Tibial artery (tissue), 4 donors: Measurements from ENCODE around the gene PRRT4.

Experiments
- DNase-seq, 2 donors: peaks; one replicate each; pipeline ENCODE4 v3.0.0-alpha.2; 2019
- H3K27ac ChIP-seq, 2 donors: fragments of 200-600 bp; sonication (generic) in 1 of 2; 1 replicate in 1 of 2; 2 replicates in 1 of 2; pipeline ENCODE4 v1.5.1; 2018 to 2019; ENCODE audit warnings: mild to moderate bottlenecking in 1 of 2
- H3K27me3 ChIP-seq, 2 donors: fragments of 200-600 bp; sonication (generic) in 1 of 2; one replicate each; pipeline versions ENCODE4 v1.5.1 to v1.6.0; 2016 to 2019
- H3K36me3 ChIP-seq, 3 donors: fragments of 200-600 bp; sonication (generic) in 2 of 3; one replicate each; pipeline ENCODE4 v1.5.1; 2016 to 2019; ENCODE audit warnings: mild to moderate bottlenecking in 2 of 3
- H3K4me1 ChIP-seq, 4 donors: fragments of 200-600 bp; sonication (generic) in 2 of 4; 1 replicate in 3 of 4; 2 replicates in 1 of 4; pipeline ENCODE4 v1.5.1; 2016 to 2019
- H3K4me3 ChIP-seq, 2 donors: fragments of 200-600 bp; sonication (generic) in 1 of 2; 1 replicate in 1 of 2; 2 replicates in 1 of 2; pipeline ENCODE4 v1.5.1; 2018 to 2019; ENCODE audit warnings: mild to moderate bottlenecking in 2 of 2
- H3K9me3 ChIP-seq, 3 donors: fragments of 200-600 bp; sonication (generic) in 1 of 3; one replicate each; pipeline ENCODE4 v1.5.1; 2016 to 2019
- intact Hi-C: fragments of 100-400 bp; cut with DNase I; formaldehyde crosslinking; loops from one replicate; pipeline ENCODE4 v1.15.0; 2023; ENCODE audit warnings: low total_unique reads
- TF ChIP-seq, protein P1 (sequence below), 2 experiments: fragments of 200-600 bp in 1 of 2; fragments of 450-650 bp in 1 of 2; IDR thresholded peaks; one replicate each; pipeline ENCODE4 v1.5.1; 2017 to 2019; ENCODE audit warnings: antibody characterized with exemption in 2 of 2, mild to moderate bottlenecking in 1 of 2, moderate library complexity in 1 of 2

PRRT4 gene

GRCh38 chr7:128379900-128380479 lies 18.5 kb upstream of the PRRT4 start:
- H3K4me3 ChIP-seq = no peak overlapping the region

GRCh38 chr7:128378637-128379036 lies 17.1 kb upstream of the PRRT4 start:
- no peak for DNase-seq
- TF ChIP-seq, protein P1, sequence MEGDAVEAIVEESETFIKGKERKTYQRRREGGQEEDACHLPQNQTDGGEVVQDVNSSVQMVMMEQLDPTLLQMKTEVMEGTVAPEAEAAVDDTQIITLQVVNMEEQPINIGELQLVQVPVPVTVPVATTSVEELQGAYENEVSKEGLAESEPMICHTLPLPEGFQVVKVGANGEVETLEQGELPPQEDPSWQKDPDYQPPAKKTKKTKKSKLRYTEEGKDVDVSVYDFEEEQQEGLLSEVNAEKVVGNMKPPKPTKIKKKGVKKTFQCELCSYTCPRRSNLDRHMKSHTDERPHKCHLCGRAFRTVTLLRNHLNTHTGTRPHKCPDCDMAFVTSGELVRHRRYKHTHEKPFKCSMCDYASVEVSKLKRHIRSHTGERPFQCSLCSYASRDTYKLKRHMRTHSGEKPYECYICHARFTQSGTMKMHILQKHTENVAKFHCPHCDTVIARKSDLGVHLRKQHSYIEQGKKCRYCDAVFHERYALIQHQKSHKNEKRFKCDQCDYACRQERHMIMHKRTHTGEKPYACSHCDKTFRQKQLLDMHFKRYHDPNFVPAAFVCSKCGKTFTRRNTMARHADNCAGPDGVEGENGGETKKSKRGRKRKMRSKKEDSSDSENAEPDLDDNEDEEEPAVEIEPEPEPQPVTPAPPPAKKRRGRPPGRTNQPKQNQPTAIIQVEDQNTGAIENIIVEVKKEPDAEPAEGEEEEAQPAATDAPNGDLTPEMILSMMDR (IDR thresholded peaks at IDR 0.05) = no peak
- H3K36me3 ChIP-seq = no peaks in the 10 kb centered on the region
- peaks cover 0 to 11% of the 10 kb centered on the region in 2 donors for H3K27me3 ChIP-seq
- no peaks in the 10 kb centered on the region for H3K9me3 ChIP-seq
- no peak overlapping the region for H3K4me3 ChIP-seq
- H3K27ac ChIP-seq = no peak overlapping the region
- intact Hi-C loops = no loop called here
- H3K4me1 ChIP-seq = no peaks in the 10 kb centered on the region

More at GRCh38 chr7:128379900-128380479, 18.5 kb upstream of the PRRT4 start:
- DNase-seq = no peak
- Histone ChIP-seq H3K36me3 (no peaks in the 10 kb centered on the region), H3K27me3 (peaks cover 0 to 11% of the 10 kb centered on the region in 2 donors), H3K9me3 (no peaks in the 10 kb centered on the region), H3K27ac (no peak overlapping the region), H3K4me1 (no peaks in the 10 kb centered on the region)
- intact Hi-C loops = no loop called here
- TF ChIP-seq, protein P1 (IDR thresholded peaks at IDR 0.05) = no peak

DNA sequence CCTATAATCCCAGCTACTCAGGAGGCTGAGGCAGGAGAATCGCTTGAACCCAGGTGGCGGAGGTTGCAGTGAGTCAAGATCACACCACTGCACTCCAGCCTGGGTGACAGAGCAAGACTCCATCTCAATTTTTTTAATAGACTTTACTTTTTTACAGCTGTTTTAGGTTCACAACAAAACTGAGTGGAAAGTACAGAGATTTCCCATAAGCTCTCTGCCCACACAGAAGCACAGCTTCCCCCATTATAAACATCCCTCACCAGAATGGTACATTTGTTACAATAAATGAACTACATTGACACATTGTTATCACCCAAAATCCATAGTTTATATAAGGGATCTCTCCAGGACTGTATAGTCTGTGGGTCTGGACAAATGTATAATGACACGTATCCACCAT lies 14.6 kb upstream of the PRRT4 start:
- Histone ChIP-seq H3K9me3 (no peaks in the 10 kb centered on the region), H3K4me3 (no peak overlapping the region), H3K4me1 (no peaks in the 10 kb centered on the region), H3K27ac (no peak overlapping the region), H3K27me3 (peaks cover 0 to 4% of the 10 kb centered on the region in 2 donors), H3K36me3 (no peaks in the 10 kb centered on the region)
- DNase-seq = no peak
- TF ChIP-seq, protein P1 (IDR thresholded peaks at IDR 0.05) = no peak
- intact Hi-C loops = no loop called here

DNA sequence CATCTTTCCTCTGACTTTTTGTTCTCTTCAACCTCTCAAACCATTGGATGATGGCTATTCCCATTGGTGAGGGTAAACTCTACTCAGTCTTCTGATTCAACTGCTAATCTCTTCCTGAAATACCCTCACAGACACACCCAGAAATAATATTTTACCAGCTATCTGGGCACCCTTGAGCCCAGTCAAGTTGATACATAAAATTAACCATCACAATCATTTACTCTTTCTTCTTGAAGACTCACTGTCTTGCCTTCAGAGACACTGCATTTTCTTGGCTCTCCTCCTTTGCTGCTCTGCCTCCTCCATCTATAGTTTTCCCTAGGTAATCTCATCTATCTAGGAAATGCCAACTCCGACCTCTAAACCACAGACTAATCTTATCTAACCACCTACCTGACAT lies 12.6 kb upstream of the PRRT4 start:
- Histone ChIP-seq H3K27me3 (no peaks in the 10 kb centered on the region), H3K27ac (no peak overlapping the region), H3K4me1 (no peaks in the 10 kb centered on the region), H3K9me3 (no peaks in the 10 kb centered on the region), H3K36me3 (no peaks in the 10 kb centered on the region), H3K4me3 (no peak overlapping the region)
- intact Hi-C loops = no loop called here
- TF ChIP-seq, protein P1 (IDR thresholded peaks at IDR 0.05) = no peak
- DNase-seq = no peak

DNA sequence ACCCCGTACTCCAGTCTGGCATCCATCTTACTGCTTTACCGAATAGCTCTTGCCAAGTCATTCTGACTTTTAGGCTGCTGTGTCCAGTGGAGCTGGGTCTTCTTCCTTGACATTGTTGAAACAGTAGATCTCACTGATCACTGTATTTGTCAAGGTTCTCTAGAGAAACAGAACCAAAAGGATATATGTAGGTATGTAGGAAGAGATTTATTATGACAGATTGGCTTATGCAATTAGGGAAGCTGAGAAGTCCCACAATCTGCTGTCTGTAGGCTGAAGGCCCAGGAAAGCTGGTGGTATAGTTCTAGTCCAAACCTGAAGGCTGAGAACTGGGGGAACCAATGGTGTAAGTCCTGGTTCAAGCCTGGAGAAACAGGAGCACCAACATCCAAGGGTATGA lies 12.1 kb upstream of the PRRT4 start:
- no peak for DNase-seq
- H3K9me3 ChIP-seq = no peaks in the 10 kb centered on the region
- TF ChIP-seq, protein P1 (IDR thresholded peaks at IDR 0.05) = no peak
- no peak overlapping the region for H3K4me3 ChIP-seq
- no peaks in the 10 kb centered on the region for H3K36me3 ChIP-seq
- H3K27me3 ChIP-seq = no peaks in the 10 kb centered on the region
- H3K27ac ChIP-seq = no peak overlapping the region
- intact Hi-C loops = no loop called here
- H3K4me1 ChIP-seq = no peaks in the 10 kb centered on the region

- Histone ChIP-seq H3K4me1 (no peaks in the 10 kb centered on the region), H3K4me3 (no peak overlapping the region), H3K27me3 (peaks cover 0 to 20% of the 10 kb centered on the region in 2 donors), H3K27ac (no peak overlapping the region), H3K36me3 (no peaks in the 10 kb centered on the region), H3K9me3 (no peaks in the 10 kb centered on the region)
- intact Hi-C loops = no loop called here
- DNase-seq = no peak
- TF ChIP-seq, protein P1 (IDR thresholded peaks at IDR 0.05) = no peak
These were observed 9.0 kb upstream of the PRRT4 start for GRCh38 chr7:128370491-128370890.
